Liver (tissue), 9 donors: ENCODE measurements around the gene ARL5B. TPM values are rescaled to one million over a fixed set of nuclear protein-coding genes. Genes with fewer than 3 reads are reported as not detected.
"Not testable (repeated sequence)": the region's sequence is repeated elsewhere in the genome, so short reads cannot be mapped to it uniquely, and the experiment has no call there.

Experiments
- DNase-seq: peaks from one replicate; pipeline ENCODE4 v3.0.0-alpha.2; 2017; ENCODE audit warnings: low spot score
- H3K27ac ChIP-seq, 2 donors: one replicate each; pipeline ENCODE4 v1.7.0; 2013; ENCODE audit warnings: inconsistent platforms in 2 of 2, low read length in 2 of 2, control low read depth in 1 of 2, low read depth in 1 of 2, mild to moderate bottlenecking in 1 of 2
- H3K27me3 ChIP-seq, 4 donors: one replicate each; pipeline versions ENCODE4 v1.6.1 to v1.7.0; 2013; ENCODE audit warnings: low read length in 3 of 4, inconsistent platforms in 1 of 4, mild to moderate bottlenecking in 1 of 4, moderate library complexity in 1 of 4; ENCODE audit not compliant: control insufficient read depth in 4 of 4, insufficient read depth in 4 of 4
- H3K36me3 ChIP-seq, 4 donors: one replicate each; pipeline versions ENCODE4 v1.6.1 to v1.7.0; 2013; ENCODE audit warnings: low read length in 3 of 4, mild to moderate bottlenecking in 3 of 4, low read depth in 1 of 4, moderate library complexity in 1 of 4; ENCODE audit not compliant: control insufficient read depth in 4 of 4, insufficient read depth in 3 of 4
- H3K4me1 ChIP-seq, 4 donors: one replicate each; pipeline versions ENCODE4 v1.6.1 to v1.7.0; 2013; ENCODE audit warnings: low read length in 3 of 4, mild to moderate bottlenecking in 3 of 4, moderate library complexity in 1 of 4; ENCODE audit not compliant: control insufficient read depth in 4 of 4, insufficient read depth in 4 of 4
- H3K4me3 ChIP-seq, 3 donors: one replicate each; pipeline versions ENCODE4 v1.6.1 to v1.7.0; 2013; ENCODE audit warnings: low read length in 3 of 3, control low read depth in 1 of 3, low read depth in 1 of 3, mild to moderate bottlenecking in 1 of 3
- H3K9ac ChIP-seq, 2 donors: one replicate each; pipeline ENCODE4 v1.7.0; 2013; ENCODE audit warnings: low read length in 2 of 2, mild to moderate bottlenecking in 2 of 2, moderate library complexity in 2 of 2, control low read depth in 1 of 2, low read depth in 1 of 2
- H3K9me3 ChIP-seq, 4 donors: one replicate each; pipeline versions ENCODE4 v1.6.1 to v1.7.0; 2013; ENCODE audit warnings: low read length in 3 of 4; ENCODE audit not compliant: control insufficient read depth in 4 of 4
- EGR1 ChIP-seq, 2 donors: IDR thresholded peaks; 2 replicates each; pipeline ENCODE4 v1.6.1; 2016 to 2018; ENCODE audit warnings: antibody characterized with exemption in 2 of 2, low read depth in 2 of 2
- FOXA1 ChIP-seq: IDR thresholded peaks from 2 replicates; pipeline ENCODE4 v1.6.1; 2016; ENCODE audit warnings: antibody characterized with exemption
- FOXA2 ChIP-seq: IDR thresholded peaks from 2 replicates; pipeline ENCODE4 v1.6.1; 2016; ENCODE audit warnings: antibody characterized with exemption
- GABPA ChIP-seq, 2 donors: IDR thresholded peaks in 1 of 2; conservative IDR thresholded peaks in 1 of 2; 2 replicates each; pipeline ENCODE4 v1.6.1; 2016; ENCODE audit warnings: antibody characterized with exemption in 2 of 2, mild to moderate bottlenecking in 1 of 2, moderate library complexity in 1 of 2
- HNF4A ChIP-seq, 2 donors: conservative IDR thresholded peaks; 2 replicates each; pipeline ENCODE4 v1.6.1; 2016; ENCODE audit warnings: antibody characterized with exemption in 2 of 2, mild to moderate bottlenecking in 2 of 2
- HNF4G ChIP-seq: IDR thresholded peaks from 2 replicates; pipeline ENCODE4 v1.6.1; 2016; ENCODE audit warnings: antibody characterized with exemption
- JUND ChIP-seq, 2 donors: IDR thresholded peaks; 2 replicates each; pipeline ENCODE4 v1.6.1; 2016; ENCODE audit warnings: antibody characterized with exemption in 2 of 2
- MAX ChIP-seq: IDR thresholded peaks from 2 replicates; pipeline ENCODE4 v1.6.1; 2016; ENCODE audit warnings: antibody characterized with exemption
- NR2F2 ChIP-seq: IDR thresholded peaks from 2 replicates; pipeline ENCODE4 v1.6.1; 2016; ENCODE audit warnings: antibody characterized with exemption
- RXRA ChIP-seq, 2 donors: IDR thresholded peaks; 2 replicates each; pipeline ENCODE4 v1.6.1; 2017 to 2018; ENCODE audit warnings: antibody characterized with exemption in 2 of 2, mild to moderate bottlenecking in 1 of 2
- SP1 ChIP-seq: IDR thresholded peaks from 2 replicates; pipeline ENCODE4 v1.6.1; 2018; ENCODE audit warnings: antibody characterized with exemption, mild to moderate bottlenecking
- TAF1 ChIP-seq: conservative IDR thresholded peaks from 2 replicates; pipeline ENCODE4 v1.6.1; 2016; ENCODE audit warnings: antibody characterized with exemption, mild to moderate bottlenecking
- YY1 ChIP-seq: IDR thresholded peaks from 2 replicates; pipeline ENCODE4 v1.6.1; 2016; ENCODE audit warnings: antibody characterized with exemption, mild to moderate bottlenecking
- WGBS: extraction: QIAGEN DNeasy Blood & Tissue Kit; methylation state at CpG from one replicate; pipeline ENCODE4 v1.1.7; 2013; 5-methylcytosine and 5-hydroxymethylcytosine counted together
- polyA plus RNA-seq, 2 donors: library from polyadenylated mRNA; stranded (reverse) in 1 of 2; unstranded in 1 of 2; fragments of 200-250 nt in 1 of 2; fragments of >200 nt in 1 of 2; fragmentation: Nextera tagmentation in 1 of 2; extraction: Ambion mirVana in 1 of 2; gene quantifications; one replicate each; pipeline versions ENCODE4 v1.2.1 to v1.2.3, GENCODE V29; 2013 to 2015
- total RNA-seq, 2 donors: library from RNA; depleted of rRNA; stranded (reverse); fragments of >200 nt; gene quantifications; one replicate each; pipeline ENCODE4 v1.2.3, GENCODE V29; 2014
- TF ChIP-seq, protein P1 (sequence below): IDR thresholded peaks from 2 replicates; pipeline ENCODE4 v1.6.1; 2016; ENCODE audit warnings: antibody characterized with exemption
- TF ChIP-seq, protein P2 (sequence below): fragments of 150-350 bp; IDR thresholded peaks from 2 replicates; pipeline ENCODE4 v1.5.1; 2017; ENCODE audit warnings: improper control_type of control experiment, low read depth, low read length; ENCODE audit not compliant: missing input control
- TF ChIP-seq, protein P3 (sequence below): IDR thresholded peaks from 2 replicates; pipeline ENCODE4 v1.6.1; 2016; ENCODE audit warnings: antibody characterized with exemption, mild to moderate bottlenecking
- TF ChIP-seq, protein P4 (sequence below): IDR thresholded peaks from 2 replicates; pipeline ENCODE4 v1.6.1; 2016; ENCODE audit warnings: antibody characterized with exemption
- donor health status: healthy.
- donor health status: healthy.
- donor health status: healthy.
- donor health status: healthy.
- donor health status: healthy.

The ARL5B gene
- total and polyA plus RNA-seq, 4 donors, result 5.2 to 19.5 (median 12.3) TPM

- H3K9ac ChIP-seq, result peak overlapping the region in 1 of 2 donors; percentile 1
- H3K27me3 ChIP-seq, result no peaks in the 10 kb centered on the region
- H3K27ac ChIP-seq, result peak overlapping the region; percentile 25 to 48
- H3K9me3 ChIP-seq, result no peaks in the 10 kb centered on the region
- peaks cover 1 to 11% (median 3%) of the 10 kb centered on the region in 4 donors for H3K36me3 ChIP-seq
- peaks cover 14 to 55% (median 38%) of the 10 kb centered on the region in 4 donors for H3K4me1 ChIP-seq
- TF ChIP-seq FOXA1 (no peak), EGR1 (IDR thresholded peaks at IDR 0.05; ENCODE audit: low read depth in 2 of 2) (no peak), SP1 (no peak), RXRA (IDR thresholded peaks at IDR 0.05) (peak in 1 of 2 donors; percentile 23), HNF4A (conservative IDR thresholded peaks at IDR 0.05) (peak in 1 of 2 donors; percentile 13), NR2F2 (no peak), JUND (IDR thresholded peaks at IDR 0.05) (no peak)
- TF ChIP-seq, protein P1, sequence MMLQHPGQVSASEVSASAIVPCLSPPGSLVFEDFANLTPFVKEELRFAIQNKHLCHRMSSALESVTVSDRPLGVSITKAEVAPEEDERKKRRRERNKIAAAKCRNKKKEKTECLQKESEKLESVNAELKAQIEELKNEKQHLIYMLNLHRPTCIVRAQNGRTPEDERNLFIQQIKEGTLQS, result no peak
- TF ChIP-seq, protein P2, sequence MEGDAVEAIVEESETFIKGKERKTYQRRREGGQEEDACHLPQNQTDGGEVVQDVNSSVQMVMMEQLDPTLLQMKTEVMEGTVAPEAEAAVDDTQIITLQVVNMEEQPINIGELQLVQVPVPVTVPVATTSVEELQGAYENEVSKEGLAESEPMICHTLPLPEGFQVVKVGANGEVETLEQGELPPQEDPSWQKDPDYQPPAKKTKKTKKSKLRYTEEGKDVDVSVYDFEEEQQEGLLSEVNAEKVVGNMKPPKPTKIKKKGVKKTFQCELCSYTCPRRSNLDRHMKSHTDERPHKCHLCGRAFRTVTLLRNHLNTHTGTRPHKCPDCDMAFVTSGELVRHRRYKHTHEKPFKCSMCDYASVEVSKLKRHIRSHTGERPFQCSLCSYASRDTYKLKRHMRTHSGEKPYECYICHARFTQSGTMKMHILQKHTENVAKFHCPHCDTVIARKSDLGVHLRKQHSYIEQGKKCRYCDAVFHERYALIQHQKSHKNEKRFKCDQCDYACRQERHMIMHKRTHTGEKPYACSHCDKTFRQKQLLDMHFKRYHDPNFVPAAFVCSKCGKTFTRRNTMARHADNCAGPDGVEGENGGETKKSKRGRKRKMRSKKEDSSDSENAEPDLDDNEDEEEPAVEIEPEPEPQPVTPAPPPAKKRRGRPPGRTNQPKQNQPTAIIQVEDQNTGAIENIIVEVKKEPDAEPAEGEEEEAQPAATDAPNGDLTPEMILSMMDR, result no peak
- no peak overlapping the region for H3K4me3 ChIP-seq
- DNase-seq, result no peak
Measured at GRCh38 chr10:18620856-18621255, 38.4 kb upstream of the ARL5B start.

DNA sequence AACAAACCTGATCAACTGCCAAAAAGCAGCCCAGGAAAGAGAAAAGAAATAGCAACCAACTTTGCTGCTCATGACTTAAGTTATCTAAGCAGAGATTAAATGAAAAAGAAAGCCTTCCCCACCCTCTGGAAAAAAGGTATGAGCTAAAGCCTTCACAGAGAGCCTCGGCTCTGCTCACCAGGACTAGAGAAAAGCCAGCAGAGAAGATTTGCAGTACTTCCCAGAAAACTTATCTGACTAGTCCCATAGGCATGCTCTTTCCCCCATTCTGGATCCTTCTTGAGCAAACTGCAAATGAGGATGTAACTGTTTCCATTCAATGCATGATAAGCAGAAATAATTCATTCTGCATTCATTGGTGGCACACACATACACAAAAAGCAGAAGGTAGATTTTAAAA is 35.6 kb upstream of the ARL5B start:
- Histone ChIP-seq H3K27ac (peak overlapping the region; percentile 2 to 28), H3K4me1 (peaks cover 15 to 44% (median 25%) of the 10 kb centered on the region in 4 donors)
- not testable (repeated sequence) for H3K9ac ChIP-seq, H3K4me3 ChIP-seq, H3K36me3 ChIP-seq, DNase-seq, H3K27me3 ChIP-seq, H3K9me3 ChIP-seq
- 95% methylated on average over 1 of the region's 1 CpG for WGBS

DNA sequence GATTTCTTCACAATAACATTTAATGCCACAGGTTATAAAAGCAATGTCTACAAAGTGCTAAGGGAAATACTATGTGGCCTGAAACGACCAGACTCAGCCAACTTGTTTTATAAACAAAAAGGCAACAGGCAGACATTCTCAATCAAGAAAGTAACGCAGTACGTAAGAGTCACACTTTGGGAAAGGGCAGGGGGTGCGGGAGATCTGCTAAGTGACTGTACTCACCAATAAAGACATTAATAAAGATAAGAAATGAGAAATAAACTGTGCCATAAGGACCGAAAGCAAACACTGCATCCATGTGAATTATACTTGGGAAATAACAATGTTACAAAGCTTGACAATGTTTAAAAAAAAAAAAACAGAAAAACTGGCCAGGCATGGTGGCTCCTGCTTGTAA is 33.3 kb upstream of the ARL5B start:
- Histone ChIP-seq H3K4me3 (no peak overlapping the region), H3K4me1 (peaks cover 12 to 29% (median 18%) of the 10 kb centered on the region in 4 donors), H3K36me3 (peaks cover 3 to 6% (median 3%) of the 10 kb centered on the region in 4 donors), H3K9me3 (no peaks in the 10 kb centered on the region), H3K9ac (no peak overlapping the region), H3K27me3 (no peaks in the 10 kb centered on the region), H3K27ac (no peak overlapping the region)
- 90% methylated on average over 5 of the region's 5 CpGs for WGBS
- DNase-seq, result no peak
- TF ChIP-seq, protein P3, sequence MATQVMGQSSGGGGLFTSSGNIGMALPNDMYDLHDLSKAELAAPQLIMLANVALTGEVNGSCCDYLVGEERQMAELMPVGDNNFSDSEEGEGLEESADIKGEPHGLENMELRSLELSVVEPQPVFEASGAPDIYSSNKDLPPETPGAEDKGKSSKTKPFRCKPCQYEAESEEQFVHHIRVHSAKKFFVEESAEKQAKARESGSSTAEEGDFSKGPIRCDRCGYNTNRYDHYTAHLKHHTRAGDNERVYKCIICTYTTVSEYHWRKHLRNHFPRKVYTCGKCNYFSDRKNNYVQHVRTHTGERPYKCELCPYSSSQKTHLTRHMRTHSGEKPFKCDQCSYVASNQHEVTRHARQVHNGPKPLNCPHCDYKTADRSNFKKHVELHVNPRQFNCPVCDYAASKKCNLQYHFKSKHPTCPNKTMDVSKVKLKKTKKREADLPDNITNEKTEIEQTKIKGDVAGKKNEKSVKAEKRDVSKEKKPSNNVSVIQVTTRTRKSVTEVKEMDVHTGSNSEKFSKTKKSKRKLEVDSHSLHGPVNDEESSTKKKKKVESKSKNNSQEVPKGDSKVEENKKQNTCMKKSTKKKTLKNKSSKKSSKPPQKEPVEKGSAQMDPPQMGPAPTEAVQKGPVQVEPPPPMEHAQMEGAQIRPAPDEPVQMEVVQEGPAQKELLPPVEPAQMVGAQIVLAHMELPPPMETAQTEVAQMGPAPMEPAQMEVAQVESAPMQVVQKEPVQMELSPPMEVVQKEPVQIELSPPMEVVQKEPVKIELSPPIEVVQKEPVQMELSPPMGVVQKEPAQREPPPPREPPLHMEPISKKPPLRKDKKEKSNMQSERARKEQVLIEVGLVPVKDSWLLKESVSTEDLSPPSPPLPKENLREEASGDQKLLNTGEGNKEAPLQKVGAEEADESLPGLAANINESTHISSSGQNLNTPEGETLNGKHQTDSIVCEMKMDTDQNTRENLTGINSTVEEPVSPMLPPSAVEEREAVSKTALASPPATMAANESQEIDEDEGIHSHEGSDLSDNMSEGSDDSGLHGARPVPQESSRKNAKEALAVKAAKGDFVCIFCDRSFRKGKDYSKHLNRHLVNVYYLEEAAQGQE, result no peak
- TF ChIP-seq, protein P4, sequence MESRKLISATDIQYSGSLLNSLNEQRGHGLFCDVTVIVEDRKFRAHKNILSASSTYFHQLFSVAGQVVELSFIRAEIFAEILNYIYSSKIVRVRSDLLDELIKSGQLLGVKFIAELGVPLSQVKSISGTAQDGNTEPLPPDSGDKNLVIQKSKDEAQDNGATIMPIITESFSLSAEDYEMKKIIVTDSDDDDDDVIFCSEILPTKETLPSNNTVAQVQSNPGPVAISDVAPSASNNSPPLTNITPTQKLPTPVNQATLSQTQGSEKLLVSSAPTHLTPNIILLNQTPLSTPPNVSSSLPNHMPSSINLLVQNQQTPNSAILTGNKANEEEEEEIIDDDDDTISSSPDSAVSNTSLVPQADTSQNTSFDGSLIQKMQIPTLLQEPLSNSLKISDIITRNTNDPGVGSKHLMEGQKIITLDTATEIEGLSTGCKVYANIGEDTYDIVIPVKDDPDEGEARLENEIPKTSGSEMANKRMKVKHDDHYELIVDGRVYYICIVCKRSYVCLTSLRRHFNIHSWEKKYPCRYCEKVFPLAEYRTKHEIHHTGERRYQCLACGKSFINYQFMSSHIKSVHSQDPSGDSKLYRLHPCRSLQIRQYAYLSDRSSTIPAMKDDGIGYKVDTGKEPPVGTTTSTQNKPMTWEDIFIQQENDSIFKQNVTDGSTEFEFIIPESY, result no peak
- TF ChIP-seq, protein P1, result no peak
- TF ChIP-seq RXRA (IDR thresholded peaks at IDR 0.05) (no peak), HNF4G (no peak), FOXA2 (no peak), TAF1 (no peak), SP1 (no peak), MAX (no peak), GABPA (IDR thresholded peaks at IDR 0.05 in 1 of 2, conservative IDR thresholded peaks at IDR 0.05 in 1 of 2) (no peak), HNF4A (conservative IDR thresholded peaks at IDR 0.05) (no peak), EGR1 (IDR thresholded peaks at IDR 0.05; ENCODE audit: low read depth in 2 of 2) (no peak), NR2F2 (no peak), YY1 (no peak), JUND (IDR thresholded peaks at IDR 0.05) (no peak)
- TF ChIP-seq, protein P2, result no peak
